ENCODE measurements around the gene NQO2.
"Not testable (repeated sequence)": the region's sequence is repeated elsewhere in the genome, so short reads cannot be mapped to it uniquely, and the experiment has no call there.

The NQO2 gene

DNA sequence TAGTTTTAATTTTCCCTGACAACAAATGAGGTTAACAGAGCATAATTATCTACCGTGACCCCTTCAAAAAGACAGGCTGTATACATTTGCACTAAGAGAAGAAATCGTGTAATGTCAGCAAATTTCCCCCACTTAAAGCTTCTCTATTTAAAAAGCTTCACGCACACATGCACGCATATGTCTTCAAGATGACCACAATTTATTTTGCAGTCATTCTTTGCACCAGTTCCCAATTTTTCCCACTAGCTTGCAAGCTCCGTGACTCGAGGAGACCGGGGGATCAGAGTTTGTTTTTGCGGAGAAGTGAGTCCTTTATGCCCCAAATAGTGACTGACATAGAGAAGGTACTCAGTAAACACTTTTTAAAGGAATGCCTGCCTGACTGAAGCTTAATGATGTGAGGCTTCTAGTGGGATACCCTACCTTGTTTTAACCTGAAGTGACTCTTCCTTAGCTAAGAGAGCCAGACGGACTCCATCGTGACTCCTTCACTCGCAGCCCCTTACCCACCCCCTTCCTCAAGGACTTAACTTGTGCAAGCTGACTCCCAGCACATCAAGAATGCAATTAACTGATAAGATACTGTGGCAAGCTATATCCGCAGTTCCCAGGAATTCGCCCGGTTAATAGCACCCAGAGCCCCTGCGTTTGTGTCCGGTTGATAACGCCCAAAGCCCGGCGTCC is 9.3 kb upstream of the NQO2 start:
- no peak for DNase-seq

- no peak for DNase-seq
These were observed 8.7 kb upstream of the NQO2 start for GRCh38 chr6:2990932-2991506.

GRCh38 chr6:2992330-2992979 is 7.2 kb upstream of the NQO2 start:
- DNase-seq: no peak

GRCh38 chr6:2993755-2994317 is 5.9 kb upstream of the NQO2 start:
- no peak for DNase-seq

DNA sequence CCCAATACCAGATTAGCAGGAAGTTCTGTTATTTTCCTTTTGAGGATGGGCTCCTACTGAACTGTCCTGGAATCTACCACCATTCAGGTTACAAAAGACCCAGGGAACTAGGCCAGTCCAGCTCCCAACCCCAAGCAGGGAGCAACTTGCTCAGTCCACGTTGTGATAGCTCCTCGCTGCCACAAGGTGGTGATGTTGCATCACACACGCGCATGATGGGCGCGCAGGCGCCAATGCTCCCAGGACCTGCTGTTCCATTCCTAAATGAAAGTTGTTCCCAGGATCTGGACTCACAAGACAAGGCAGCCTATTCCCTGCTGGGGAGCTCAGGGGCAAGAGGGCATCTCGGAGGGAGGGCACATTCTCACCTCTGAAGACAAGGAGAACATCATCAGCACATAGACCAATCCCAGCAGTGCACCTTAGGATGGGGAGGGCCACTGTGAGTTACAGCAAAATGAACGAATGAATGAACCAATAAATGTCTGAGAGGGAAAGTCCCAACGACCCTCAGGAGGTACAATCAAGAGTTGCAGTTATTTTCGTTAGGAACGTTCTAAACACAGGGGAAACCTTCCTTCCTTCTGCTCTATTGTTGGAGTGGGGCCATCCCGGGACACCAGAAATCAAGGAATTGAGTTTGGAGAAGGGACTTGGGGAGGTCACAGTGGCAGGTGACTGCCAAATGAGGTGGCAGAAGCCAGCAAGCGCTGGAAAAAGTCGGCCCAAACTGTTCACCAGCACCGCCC is 1.3 kb upstream of the NQO2 start:
- not testable (repeated sequence) for DNase-seq

DNA sequence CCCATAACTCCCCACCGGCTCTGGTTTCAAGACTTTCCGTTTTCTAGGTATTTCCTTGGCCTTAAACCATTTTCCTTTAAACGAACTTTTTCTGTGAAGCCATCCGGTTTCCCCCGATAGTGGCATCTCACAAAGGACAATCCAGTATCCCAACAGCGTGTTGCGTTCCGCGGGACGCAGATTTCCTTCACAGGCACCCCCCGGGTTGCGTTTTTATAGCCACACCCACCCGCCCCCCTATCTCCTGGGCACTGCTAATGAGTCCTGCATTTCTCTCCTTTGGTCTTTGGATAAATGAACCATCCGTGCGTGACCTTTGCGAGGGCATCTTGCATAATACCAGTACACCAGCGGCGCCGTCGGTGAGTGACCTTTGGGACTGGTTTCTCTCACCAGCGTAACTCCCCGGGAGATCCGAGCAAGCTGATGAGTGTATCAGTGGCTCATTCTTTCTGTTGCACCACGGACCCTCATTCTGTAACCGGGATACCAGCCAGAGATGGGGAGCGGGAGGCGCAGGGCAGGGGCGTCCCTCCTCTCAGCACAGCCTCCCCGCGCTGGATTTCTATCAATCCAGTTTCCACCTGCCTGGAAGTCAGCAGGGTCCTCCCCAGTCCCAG is 586 bp upstream of the NQO2 start:
- no peak for DNase-seq

- DNase-seq: no peak
These were observed 1.6 kb downstream of the NQO2 start for GRCh38 chr6:3001146-3001772.

GRCh38 chr6:3001773-3002293 is 2.1 kb downstream of the NQO2 start:
- DNase-seq: peak; percentile 21

DNA sequence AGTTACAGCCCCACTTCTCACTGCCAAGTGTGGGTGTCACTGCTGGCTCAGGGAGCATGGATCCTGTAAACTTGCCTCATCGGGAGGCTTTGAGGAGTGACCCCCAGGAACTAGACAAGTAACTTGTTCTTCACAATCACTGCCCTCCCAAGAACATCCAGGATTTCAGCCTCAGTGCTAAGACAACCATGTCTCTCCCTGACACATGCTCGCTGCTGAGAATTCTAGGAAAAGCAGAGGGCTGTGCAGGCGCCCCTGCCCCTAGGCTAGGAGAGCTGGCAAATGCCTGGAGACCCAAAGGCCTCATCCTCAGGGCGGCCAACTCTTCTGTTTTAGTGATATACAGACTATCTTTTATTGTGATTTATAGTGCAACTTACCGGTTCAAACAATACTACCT is 3.5 kb downstream of the NQO2 start:
- not testable (repeated sequence) for DNase-seq

DNA sequence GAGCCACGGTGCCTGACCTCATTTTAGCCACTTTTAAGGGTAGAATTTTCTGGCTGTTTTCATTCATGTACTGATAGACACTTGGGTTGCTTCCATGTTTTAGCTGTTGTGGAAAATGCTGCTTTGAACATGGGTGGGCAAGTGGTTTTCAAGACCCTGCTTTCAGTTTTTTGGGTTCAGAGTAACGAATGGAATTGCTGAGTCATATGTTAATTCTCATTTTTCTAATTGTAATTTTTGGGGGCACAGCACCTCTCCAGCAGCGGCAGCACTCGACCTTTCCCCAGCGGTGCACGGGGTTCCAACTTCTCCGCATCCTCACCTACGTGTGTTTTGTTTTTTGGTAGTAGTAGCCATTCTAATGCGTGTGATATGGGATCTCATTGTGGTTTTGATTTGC is 5.4 kb downstream of the NQO2 start:
- DNase-seq: no peak

- DNase-seq: no peak
These were observed 6.2 kb downstream of the NQO2 start for GRCh38 chr6:3005874-3006273.

GRCh38 chr6:3006476-3006875 is 6.8 kb downstream of the NQO2 start:
- DNase-seq: no peak

DNA sequence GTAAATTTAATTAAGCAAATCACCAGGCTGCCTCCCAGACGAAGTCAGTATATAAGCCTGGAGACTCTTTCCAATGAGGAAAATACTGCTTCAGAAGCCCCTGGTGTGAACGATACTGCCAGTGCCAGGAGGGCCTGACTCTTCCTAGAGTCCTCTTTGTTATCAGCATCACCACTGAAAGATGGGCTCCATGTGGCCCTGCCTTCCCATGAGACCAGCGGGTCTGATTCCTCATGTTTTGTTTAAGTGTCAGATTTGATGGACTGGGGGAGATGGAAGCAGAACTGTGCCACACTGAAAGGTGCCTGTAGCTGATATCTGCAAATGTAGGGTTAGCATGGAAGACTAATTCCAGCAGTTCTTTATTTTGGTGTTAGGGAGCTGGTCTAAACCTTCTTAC is 7.9 kb downstream of the NQO2 start:
- no peak for DNase-seq

DNA sequence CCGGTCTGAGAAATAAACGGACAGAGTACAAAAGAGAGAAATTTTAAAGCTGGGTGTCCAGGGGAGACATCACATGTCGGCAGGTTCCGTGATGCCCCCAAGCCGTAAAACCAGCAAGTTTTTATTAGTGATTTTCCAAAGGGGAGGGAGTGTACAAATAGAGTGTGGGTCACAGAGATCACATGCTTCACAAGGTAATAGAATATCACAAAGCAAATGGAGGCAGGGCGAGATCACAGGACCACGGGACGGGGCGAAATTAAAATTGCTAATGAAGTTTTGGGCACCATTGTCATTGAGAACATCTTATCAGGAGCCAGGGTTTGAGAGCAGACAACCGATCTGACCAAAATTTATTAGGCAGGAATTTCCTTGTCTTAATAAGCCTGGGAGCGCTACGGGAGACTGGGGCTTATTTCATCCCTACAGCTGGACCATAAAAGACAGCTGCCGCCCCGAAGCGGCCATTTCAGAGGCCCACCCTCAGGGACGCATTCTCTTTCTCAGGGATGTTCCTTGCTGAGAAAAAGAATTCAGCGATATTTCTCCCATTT is 9.1 kb downstream of the NQO2 start:
- DNase-seq: not testable (repeated sequence)

- DNase-seq: no peak
These were observed 10.2 kb downstream of the NQO2 start for GRCh38 chr6:3009930-3010329.

DNA sequence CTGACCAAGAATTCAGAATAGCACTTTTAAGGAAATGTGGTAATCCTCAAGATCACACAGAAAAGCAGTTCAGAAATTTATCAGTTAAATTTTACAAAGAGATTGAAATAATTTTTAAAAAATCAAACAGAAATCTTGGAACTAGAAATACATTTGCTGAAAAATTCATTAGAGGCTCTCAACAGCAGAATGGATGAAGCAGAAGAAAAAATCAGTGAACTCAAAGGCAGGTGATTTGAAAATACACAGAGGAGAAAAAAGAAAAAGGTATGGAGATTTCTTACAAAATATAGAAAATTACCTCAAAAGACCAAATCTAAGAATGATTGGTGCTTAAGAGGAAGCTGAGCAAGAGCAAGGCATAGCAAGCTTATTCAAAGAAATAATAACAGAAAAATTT is 11.5 kb downstream of the NQO2 start:
- DNase-seq: no peak

DNA sequence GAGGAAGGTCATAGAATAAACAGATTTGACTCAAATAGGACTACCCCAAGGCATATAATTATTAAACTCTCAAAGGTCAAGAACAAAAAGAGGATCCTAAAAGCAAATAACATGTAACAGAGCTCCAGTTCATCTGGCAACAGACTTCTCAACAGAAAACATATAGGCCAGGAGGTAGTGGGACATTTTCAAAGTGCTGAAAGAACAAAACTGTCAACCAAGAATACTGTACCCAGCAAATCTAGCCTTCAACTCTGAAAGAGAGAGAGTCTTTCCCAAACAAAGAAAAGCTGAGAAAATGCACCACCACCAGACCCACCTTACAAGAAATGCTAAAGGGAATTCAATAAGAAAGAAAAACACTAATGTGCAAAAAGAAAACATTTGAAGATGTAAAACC is 11.9 kb downstream of the NQO2 start:
- no peak for DNase-seq

DNA sequence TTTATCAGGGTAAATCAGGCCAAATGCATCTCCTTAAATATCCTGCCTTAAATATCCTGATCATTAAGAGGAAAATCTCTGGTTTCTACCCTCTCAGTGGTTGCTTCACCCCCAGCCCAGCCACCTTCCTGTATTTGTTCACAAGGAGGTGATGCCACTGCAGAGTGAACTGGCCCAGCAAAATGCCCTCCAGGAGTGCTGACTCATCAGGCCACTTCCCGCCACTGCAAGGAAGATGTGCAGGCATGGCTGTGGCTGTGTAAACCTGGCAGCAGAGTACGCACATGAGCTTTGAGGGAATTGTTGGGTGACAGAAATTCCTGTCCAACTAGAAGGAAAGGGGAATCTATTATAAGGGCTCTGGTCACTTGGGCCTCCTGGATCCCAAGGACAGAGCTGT is 13.8 kb downstream of the NQO2 start:
- DNase-seq: no peak

DNA sequence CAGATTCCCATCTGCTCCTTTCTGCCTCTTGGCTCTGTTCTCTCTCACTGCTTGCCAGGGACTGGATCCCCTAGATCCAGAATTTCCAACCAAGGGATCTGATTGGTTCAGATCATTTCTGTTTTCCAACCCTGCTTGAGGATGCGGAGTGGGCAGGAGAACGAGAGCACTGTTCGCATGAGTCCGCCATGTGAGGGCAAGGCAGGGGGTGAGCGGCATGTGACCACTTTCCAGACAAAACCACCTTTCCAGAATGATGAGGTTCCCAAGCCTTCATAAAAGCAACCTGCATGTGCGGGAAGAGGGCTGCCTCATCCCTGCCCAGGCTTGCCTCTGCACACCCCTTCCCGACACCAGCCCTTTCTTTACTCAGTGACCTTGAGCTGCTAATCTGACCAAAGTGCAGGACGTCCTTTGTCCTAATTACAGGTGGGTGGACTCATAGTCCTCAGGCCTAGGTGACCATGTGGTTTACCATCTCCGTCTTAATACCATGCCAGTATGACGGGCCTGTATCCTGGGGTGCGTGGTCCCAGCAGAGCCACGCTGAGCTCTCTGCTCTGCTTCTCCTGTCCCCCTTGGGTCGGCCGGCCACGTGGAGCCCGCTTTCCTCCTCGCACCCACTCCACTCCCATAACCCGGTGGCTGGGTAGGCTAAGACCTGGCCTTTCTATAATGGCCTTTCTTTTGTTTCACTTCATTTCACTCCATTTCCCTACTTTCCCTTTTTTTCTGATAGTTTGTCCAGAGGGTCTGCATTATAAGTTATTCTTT is 14.4 kb downstream of the NQO2 start:
- no peak for DNase-seq

- DNase-seq: no peak
These were observed 15.0 kb downstream of the NQO2 start for GRCh38 chr6:3014675-3015066.

GRCh38 chr6:3015144-3015543 is 15.4 kb downstream of the NQO2 start:
- DNase-seq: no peak
